Urinary bladder (tissue), 4 donors: Measurements from ENCODE around the gene CACNA1B. TPM values are rescaled to one million over a fixed set of nuclear protein-coding genes. Genes with fewer than 3 reads are reported as not detected.

Experiments
- DNase-seq: peaks from one replicate; pipeline ENCODE4 v3.0.0-alpha.2; 2015; ENCODE audit errors: extremely low spot score
- H3K27ac ChIP-seq: one replicate; pipeline ENCODE4 v1.5.1; 2013; ENCODE audit warnings: low read depth, mild to moderate bottlenecking, moderate library complexity
- H3K36me3 ChIP-seq: one replicate; pipeline ENCODE4 v1.6.1; 2013; ENCODE audit warnings: mild to moderate bottlenecking, moderate library complexity; ENCODE audit not compliant: insufficient read depth
- H3K4me1 ChIP-seq: one replicate; pipeline ENCODE4 v1.6.1; 2013; ENCODE audit warnings: mild to moderate bottlenecking, moderate library complexity; ENCODE audit not compliant: insufficient read depth
- H3K4me3 ChIP-seq: one replicate; pipeline ENCODE4 v1.5.1; 2013; ENCODE audit warnings: low read depth, low read length
- WGBS: extraction: QIAGEN DNeasy Blood & Tissue Kit; methylation state at CpG from one replicate; pipeline ENCODE4 v1.1.7; 2013; 5-methylcytosine and 5-hydroxymethylcytosine counted together
- polyA plus RNA-seq: library from polyadenylated mRNA; stranded (reverse); fragments of 200-250 nt; gene quantifications from one replicate; pipeline ENCODE4 v1.2.3, GENCODE V29; 2013
- total RNA-seq: library from RNA; depleted of rRNA; stranded (reverse); fragments of >200 nt; gene quantifications from one replicate; pipeline ENCODE4 v1.2.3, GENCODE V29; 2014
- donor health status: healthy with polysubstance abuse.
- donor health status: healthy.

CACNA1B gene
- total and polyA plus RNA-seq, 2 donors, result 0.14 to 0.63 TPM

DNA sequence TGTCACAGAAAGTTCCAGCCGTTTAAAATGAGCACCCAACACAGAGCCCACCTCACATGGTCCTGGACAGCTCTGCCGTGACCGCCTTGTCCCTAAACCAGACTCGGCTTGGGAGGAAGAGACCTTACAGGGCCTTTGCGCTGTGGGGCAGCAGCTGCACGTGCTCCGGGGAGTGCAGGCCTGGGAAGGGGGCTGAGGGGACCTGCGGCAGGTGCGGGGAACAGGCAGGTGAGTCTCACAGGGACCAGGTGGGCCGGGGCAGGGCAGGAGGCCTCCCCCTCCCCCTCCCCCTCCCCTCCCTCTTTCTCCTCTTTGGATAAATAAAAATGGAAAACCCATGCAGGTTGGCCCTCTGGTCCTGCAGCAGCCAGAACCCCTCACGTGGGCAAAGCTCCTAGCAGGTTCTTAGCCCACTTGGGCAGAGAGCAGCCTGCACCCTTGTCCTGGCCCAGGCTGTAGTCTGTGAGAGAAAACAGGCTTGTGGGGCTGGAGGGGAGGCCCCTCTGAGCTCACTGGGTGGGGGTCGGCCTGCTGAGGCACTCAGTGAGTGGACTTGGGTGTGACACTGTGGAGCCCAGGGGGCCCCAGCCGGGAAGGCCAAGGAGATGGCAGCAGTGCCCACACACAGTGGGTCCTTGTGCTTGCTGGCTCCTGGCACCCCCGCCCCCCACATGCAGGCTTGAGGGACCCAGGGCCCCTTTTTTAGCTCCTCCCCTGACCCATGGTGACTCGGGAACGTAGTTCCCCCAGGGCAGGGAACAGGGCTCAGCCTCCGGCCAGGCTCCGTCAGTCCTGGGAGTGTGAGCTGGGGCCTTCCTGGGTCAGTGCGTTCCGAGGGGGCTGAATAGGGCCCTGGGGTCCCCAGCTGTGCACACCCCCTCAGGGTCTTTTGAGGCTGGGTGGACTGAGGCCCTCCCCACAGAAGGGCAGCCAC is 40.0 kb upstream of the CACNA1B start:
- WGBS, result 89% methylated on average over 20 of the region's 20 CpGs
- H3K27ac ChIP-seq, result no peak overlapping the region
- no peak for DNase-seq
- H3K4me1 ChIP-seq, result no peaks in the 10 kb centered on the region
- H3K4me3 ChIP-seq, result no peak overlapping the region
- H3K36me3 ChIP-seq, result peaks cover 2% of the 10 kb centered on the region

DNA sequence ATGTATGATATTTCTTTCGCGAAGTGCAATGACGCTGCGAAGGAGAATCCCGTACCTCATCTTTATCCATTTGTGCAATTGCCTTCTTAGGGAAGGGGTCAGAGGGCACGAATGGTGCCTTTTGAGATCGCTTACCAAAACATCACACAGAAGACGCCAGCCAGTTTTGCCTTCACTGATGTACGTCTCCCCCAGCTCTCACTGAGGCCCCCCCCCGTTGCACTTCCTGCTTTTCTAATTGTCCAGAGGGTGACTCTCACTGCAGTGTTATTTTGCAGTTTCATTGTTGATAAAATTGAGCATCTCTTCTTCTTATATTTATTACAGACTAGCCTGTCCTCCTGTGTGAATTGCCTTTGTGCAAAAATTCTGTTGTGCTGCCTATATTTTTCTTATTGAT is 39.0 kb upstream of the CACNA1B start:
- Histone ChIP-seq H3K4me1 (no peaks in the 10 kb centered on the region), H3K27ac (no peak overlapping the region), H3K36me3 (no peaks in the 10 kb centered on the region), H3K4me3 (no peak overlapping the region)
- WGBS, result 95% methylated on average over 10 of the region's 10 CpGs
- no peak for DNase-seq

DNA sequence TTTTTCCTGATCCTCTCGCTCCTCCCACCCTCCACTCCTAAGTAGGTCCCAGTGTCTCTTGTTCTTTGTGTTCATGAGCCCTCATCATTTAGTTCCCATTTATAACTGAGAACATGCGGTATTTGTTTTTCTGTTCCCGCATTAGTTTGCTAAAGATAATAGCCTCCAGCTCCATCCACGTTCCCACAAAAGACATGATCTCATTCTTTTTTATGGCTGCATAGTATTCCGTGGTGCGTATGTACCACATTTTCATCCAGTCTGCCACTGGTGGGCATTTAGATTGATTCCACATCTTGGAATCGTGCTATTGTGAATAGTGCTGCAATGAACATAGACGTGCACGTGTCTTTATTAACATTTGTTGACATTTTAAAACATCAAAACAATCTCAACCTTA is 34.2 kb upstream of the CACNA1B start:
- WGBS, result 89% methylated on average over 9 of the region's 9 CpGs
- Histone ChIP-seq H3K4me3 (no peak overlapping the region), H3K4me1 (no peaks in the 10 kb centered on the region), H3K27ac (no peak overlapping the region), H3K36me3 (no peaks in the 10 kb centered on the region)
- no peak for DNase-seq

DNA sequence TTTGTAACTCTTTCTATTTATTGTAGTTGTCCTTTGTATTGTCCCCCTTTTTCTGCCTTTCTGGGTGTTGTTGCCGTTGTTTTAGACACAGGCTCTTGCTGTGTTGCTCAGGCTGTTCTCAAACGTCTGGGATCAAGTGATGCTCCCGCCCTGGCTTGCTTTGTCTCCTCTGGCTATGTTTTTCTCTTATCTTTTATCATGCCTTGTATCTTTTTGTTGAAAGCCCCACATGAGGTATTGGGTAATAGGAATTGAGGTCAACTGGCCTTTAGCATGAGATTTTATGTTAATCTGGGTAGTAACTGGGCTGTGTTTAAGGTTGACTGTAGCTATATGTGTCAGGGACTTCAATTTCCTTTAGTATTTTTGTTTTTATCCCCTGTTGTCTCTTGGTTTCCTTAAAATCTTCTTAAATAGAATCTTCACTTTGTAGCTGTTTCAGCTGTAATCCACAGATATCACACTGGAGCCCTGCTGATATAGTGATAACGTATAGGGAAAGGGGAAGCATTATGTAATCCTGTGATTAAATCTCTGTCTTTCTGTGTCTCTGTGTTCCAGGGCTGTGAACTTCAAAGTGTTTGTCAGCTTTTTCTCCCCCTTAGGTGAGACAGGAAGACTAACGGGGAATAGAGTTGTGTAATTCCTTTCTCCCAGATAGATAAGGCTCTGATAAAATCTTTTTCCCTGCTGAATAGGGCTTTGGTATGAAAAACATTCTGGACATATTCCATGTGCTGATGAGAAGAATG is 25.9 kb upstream of the CACNA1B start:
- no peak overlapping the region for H3K4me3 ChIP-seq
- 42% methylated on average over 5 of the region's 5 CpGs for WGBS
- no peak overlapping the region for H3K27ac ChIP-seq
- H3K36me3 ChIP-seq, result no peaks in the 10 kb centered on the region
- no peak for DNase-seq
- H3K4me1 ChIP-seq, result no peaks in the 10 kb centered on the region

DNA sequence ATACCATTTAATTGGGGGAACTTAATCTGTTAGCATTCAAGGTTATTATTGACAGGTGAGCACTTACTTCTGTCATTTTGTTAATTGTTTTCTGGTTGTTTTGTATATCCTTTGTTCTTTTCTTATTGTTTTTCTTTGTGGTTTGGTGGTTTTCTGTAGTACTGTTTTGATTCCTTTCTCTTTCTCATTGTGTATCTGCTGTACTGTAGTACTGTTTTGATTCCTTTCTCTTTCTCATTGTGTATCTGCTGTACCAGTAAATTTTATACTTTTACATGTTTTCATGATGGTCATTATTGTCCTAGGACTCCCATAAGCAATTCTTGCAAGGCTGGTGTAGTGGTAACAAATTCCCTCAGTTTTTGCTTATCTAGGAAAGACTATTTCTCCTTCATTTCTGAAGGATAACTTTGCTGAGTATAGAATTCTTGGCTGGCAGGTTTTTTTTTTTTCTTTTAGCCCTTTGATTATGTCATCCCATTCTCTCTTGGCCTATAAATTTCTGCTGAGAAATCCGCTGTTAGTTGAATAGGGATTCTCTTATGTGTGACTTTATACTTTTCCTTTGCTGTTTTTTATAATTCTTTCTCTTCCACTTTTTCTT is 24.1 kb upstream of the CACNA1B start:
- Histone ChIP-seq H3K4me3 (no peak overlapping the region), H3K4me1 (no peaks in the 10 kb centered on the region), H3K27ac (no peak overlapping the region), H3K36me3 (no peaks in the 10 kb centered on the region)
- 91% methylated on average over 1 of the region's 1 CpG for WGBS
- no peak for DNase-seq

DNA sequence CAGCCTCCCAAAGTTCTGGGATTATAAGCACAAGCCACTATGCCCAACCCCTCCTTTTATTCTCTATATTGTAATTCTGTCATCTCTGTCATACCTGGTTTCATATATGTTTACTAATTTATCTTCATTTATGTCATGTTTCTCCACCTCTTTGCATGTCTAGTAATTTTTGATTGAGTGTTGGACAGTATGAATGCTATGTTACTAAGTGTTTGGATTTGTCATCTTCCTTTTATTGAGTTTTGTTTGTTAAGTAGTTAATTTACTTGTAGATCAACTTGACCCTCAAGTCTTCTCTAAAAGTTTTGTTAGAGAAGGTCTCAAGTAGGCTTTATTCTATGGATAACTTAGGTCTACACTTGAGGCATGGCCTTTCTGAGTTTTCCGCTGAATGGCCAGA is 17.2 kb upstream of the CACNA1B start:
- DNase-seq, result no peak
- Histone ChIP-seq H3K4me3 (no peak overlapping the region), H3K36me3 (no peaks in the 10 kb centered on the region), H3K4me1 (no peaks in the 10 kb centered on the region), H3K27ac (no peak overlapping the region)
- WGBS, result 34% methylated on average over 1 of the region's 1 CpG

DNA sequence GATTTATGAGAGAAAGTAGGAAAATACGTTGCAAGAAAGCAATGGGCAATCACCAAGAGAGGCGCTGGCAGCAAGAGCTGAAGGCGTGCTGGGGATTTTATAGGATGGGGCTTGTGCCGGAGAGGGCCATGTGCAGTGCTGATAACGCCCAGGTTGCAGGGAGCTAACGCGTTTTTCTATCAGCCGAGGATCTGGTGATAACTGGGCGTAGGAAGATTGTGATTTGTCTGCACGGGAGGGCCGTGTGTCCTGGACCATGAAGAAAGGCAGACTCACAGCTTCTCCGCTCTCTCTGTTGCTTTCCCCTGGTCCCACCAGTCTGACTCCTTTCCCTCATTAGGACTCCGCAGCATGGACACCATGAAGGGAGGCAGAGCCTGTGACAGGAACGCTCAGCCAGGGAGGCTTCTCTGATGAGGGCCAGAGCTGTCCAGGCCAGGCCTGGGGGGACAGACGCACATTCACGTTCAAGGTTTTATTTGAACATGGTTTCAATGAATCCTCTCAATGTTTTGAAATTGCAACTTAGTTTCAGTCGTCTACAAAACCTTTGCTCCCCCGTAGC is 11.9 kb upstream of the CACNA1B start:
- WGBS, result 35% methylated on average over 18 of the region's 18 CpGs
- Histone ChIP-seq H3K36me3 (no peaks in the 10 kb centered on the region), H3K4me3 (no peak overlapping the region), H3K4me1 (no peaks in the 10 kb centered on the region), H3K27ac (no peak overlapping the region)
- DNase-seq, result no peak

DNA sequence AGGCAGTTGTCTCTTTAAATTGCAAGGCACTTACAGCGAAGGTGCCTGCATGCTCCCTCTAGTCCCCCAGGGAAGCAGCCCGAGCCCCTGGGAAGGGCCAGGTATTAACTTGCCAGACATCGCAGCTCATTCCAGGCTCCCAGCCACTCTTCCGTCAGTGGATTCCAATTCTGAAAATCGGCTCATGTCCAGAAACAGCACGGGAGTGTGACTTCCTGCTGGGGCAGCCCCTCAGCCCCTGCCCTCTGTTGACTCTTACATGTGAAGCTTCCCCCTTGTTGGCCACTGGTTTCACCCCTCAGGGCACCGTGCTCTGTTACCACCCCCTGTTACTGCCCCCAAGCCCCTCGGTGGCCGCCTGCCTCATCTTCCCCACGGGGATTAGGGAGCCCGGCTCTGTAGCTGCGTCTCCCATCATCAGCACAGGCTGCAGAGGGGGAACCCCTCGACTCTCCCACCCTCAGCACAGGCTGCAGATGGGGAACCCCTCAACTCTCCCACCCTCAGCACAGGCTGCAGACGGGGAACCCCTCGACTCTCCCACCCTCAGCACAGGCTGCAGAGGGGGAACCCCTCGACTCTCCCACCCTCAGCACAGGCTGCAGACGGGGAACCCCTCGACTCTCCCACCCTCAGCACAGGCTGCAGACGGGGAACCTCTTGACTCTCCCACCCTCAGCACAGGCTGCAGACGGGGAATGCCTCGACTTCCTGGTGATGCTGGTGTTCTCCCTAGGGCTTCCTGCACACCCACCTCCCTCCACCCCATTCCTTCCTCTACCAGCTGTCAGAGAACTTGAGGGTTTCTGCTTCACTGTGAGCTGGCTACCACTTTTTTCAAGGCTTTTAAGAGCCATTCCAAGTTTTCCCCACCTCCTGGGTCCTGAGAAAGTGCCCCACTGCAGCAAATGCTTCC is 11.1 kb upstream of the CACNA1B start:
- Histone ChIP-seq H3K4me1 (no peaks in the 10 kb centered on the region), H3K4me3 (no peak overlapping the region), H3K27ac (no peak overlapping the region), H3K36me3 (no peaks in the 10 kb centered on the region)
- 47% methylated on average over 21 of the region's 21 CpGs for WGBS
- DNase-seq, result no peak

DNA sequence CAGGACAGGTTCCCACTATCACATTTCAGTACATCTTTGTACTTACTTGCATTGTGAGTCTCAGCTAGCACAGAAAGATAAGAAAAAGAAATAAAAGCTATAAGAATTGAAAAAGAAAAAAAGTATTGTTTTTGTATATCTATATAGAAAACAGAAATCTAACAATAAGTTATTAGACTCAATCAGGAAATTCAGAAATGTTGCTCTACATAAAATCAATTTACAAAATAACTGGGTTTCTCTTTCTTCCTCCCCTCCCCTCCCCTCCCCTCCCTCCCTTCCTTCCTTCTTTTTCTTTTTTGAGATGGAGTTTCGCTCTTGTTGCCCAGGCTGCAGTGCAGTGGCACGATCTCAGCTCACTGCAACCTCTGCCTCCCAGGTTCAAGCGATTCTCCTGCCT is 7.2 kb upstream of the CACNA1B start:
- DNase-seq, result no peak
- Histone ChIP-seq H3K4me3 (no peak overlapping the region), H3K4me1 (no peaks in the 10 kb centered on the region), H3K36me3 (no peaks in the 10 kb centered on the region), H3K27ac (no peak overlapping the region)
- 76% methylated on average over 3 of the region's 3 CpGs for WGBS

DNA sequence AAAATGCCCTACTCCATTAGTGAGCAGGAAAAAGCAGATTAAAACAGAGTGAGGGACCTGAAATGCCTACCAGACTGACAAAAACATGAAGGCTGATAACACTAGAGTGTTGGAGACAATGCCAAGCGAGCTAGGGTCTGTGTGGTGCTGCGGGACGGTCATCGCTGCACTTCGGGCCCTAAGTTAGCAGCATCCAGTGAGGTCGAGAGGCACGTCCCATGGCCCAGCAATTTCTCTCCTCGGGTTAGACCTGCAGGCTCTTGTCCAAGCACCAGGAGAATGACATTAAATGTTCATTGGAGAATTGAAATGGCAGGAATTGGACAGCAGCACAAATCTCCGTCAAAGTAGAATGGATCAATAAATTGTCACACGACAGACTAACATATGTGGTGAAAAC is 5.3 kb upstream of the CACNA1B start:
- 83% methylated on average over 10 of the region's 10 CpGs for WGBS
- DNase-seq, result no peak
- no peaks in the 10 kb centered on the region for H3K4me1 ChIP-seq
- no peak overlapping the region for H3K4me3 ChIP-seq
- no peak overlapping the region for H3K27ac ChIP-seq
- no peaks in the 10 kb centered on the region for H3K36me3 ChIP-seq

DNA sequence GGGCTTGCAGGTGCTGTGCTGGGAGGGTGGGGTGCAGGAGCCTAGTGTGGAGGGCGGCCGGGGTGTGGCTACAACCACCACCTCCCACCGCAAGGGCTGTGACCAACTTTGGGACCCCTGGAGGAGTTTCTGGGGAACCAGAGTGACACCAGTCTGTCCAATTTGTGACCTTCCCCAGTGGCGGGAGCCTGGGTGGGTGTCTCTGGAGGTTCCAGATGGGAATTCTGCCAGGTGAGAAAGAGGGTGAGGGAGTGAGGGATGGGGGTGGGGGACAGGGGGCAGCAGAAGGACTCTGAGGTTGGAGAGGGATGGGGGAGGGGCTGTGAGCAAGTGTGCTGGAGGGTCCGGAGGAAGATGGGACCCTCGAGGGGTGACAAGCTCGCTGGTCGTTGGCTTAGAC is 4.2 kb upstream of the CACNA1B start:
- no peak overlapping the region for H3K27ac ChIP-seq
- no peak for DNase-seq
- H3K4me3 ChIP-seq, result no peak overlapping the region
- H3K36me3 ChIP-seq, result no peaks in the 10 kb centered on the region
- WGBS, result 78% methylated on average over 8 of the region's 8 CpGs
- H3K4me1 ChIP-seq, result peaks cover under 1% of the 10 kb centered on the region

DNA sequence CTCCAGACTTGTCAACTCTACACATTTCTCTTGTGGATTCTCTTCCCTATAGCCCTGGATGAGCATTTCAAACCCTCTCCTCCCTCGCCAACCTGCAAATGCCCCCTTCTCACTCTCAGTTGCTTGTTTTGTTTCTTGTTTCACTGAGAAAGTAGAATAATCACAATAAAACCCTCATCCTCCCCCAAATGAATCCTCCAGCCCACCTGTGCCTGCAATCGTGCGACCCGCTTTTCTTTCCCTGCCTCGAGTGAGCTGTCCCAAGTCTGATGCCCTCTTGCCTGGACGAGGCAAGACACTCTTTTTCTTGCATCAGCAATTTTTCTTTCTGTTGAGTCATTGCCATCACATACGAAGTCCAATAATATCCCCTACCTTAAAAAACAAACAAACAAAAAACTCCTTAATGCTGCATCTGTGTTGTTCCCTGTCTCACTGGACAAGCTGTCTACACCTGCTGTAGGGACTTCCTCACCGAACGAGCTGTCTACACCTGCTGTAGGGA is 3.7 kb upstream of the CACNA1B start:
- H3K27ac ChIP-seq, result no peak overlapping the region
- H3K4me3 ChIP-seq, result no peak overlapping the region
- WGBS, result 80% methylated on average over 9 of the region's 9 CpGs
- DNase-seq, result no peak
- H3K36me3 ChIP-seq, result no peaks in the 10 kb centered on the region
- peaks cover 1% of the 10 kb centered on the region for H3K4me1 ChIP-seq

DNA sequence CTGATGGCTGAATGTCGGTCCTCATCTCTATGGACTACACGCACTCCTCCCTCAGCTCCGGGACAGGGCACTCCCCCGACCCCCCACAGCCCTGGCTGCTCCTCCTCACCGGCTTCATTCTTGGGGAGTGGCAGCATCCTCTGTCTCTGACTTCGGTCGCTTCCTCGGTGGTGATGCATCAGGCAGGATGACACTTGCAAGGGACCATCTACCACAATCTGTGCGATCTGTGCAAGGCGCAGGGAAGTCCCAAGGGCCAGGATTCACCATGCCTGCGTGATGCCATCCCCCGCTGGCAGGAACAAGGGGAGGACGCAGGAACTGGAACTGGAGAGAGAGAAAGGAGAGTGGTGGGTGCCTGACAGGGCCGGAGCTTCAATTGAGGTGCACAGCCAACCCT is 2.2 kb upstream of the CACNA1B start:
- H3K36me3 ChIP-seq, result no peaks in the 10 kb centered on the region
- WGBS, result 80% methylated on average over 14 of the region's 14 CpGs
- H3K4me1 ChIP-seq, result peaks cover 1% of the 10 kb centered on the region
- no peak overlapping the region for H3K27ac ChIP-seq
- no peak overlapping the region for H3K4me3 ChIP-seq
- no peak for DNase-seq
